ENCODE measurements around the gene USP37. TPM values are rescaled to one million over a fixed set of nuclear protein-coding genes. Genes with fewer than 3 reads are reported as not detected.

USP37 gene, protein sequence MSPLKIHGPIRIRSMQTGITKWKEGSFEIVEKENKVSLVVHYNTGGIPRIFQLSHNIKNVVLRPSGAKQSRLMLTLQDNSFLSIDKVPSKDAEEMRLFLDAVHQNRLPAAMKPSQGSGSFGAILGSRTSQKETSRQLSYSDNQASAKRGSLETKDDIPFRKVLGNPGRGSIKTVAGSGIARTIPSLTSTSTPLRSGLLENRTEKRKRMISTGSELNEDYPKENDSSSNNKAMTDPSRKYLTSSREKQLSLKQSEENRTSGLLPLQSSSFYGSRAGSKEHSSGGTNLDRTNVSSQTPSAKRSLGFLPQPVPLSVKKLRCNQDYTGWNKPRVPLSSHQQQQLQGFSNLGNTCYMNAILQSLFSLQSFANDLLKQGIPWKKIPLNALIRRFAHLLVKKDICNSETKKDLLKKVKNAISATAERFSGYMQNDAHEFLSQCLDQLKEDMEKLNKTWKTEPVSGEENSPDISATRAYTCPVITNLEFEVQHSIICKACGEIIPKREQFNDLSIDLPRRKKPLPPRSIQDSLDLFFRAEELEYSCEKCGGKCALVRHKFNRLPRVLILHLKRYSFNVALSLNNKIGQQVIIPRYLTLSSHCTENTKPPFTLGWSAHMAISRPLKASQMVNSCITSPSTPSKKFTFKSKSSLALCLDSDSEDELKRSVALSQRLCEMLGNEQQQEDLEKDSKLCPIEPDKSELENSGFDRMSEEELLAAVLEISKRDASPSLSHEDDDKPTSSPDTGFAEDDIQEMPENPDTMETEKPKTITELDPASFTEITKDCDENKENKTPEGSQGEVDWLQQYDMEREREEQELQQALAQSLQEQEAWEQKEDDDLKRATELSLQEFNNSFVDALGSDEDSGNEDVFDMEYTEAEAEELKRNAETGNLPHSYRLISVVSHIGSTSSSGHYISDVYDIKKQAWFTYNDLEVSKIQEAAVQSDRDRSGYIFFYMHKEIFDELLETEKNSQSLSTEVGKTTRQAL
- 10 to 100 TPM; 42.5 to 46.8 TPM for total RNA-seq

DNA sequence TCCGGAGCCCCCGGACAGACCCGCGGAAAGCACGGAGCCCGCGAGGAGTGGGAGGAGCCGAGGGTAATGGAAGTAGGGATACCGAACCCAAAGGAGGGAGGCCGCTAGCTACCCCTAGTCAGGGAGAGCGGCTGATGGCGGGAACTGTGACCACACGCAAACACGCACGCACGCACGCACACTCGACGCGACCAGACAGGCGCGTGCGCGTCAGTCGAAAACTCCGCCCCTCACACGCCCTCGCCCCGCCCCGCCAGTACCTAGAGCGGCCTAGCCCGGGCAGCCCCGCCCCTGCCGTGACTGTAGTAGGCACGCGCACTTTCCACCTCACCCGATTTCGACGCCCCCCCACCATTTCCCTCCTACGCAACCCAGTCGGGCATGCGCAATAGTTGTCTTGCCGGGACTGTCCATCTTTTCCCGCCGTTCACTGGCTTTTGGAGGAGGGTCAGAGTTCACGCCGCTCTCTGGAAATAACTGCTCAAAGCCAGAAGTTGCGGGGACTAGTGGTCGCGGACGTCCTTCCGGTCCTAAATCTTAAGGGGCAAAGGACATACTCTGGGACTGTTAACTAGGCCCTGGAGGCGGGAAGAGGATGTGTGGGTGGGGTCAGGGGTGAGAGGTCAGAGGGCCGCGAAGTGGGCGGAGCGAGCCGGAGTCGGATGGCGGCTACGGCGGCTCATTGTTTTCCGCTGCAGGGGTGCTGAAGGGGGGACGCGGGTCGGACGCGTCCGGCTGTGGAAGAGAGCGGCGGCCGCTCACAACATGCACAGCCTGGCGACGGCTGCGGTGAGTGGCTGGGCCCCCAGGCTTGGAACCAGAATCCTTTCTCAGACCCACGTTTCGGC, at the start of gene USP37, which contains the start of gene CNOT9:
Gene USP37, minus strand, starts transcription at position 162 of the 848 bp plus-strand sequence. CDS start 9,698 bp downstream, outside the sequence.
Gene CNOT9, plus strand, starts transcription at position 650 of the 848 bp plus-strand sequence. Its CDS starts 116 bp downstream, at position 766.
- H3K4me1 Mint-ChIP-seq: peaks cover 58% of the 10 kb centered on the region
- CTCF ChIA-PET: interaction anchor here (0.6 to 1.3 kb wide), 3 partner anchors 11 to 725 kb away, joined by 3 to 5 read pairs (median 4); partner anchors contain the start of genes BCS1L and ZNF142
- no peaks in the 10 kb centered on the region for H3K27me3 Mint-ChIP-seq
- no peaks in the 10 kb centered on the region for H3K9me3 Mint-ChIP-seq (ENCODE audit: low read depth)
- peak within 1 kb of the TSS; percentile 96 for H3K4me3 Mint-ChIP-seq
- intact Hi-C loops (cut with DNase I, micrococcal nuclease): loop anchor here (1.0 to 5.0 kb wide), 23 partner anchors 14 to 974 kb away; partner anchors contain the start of genes AAMP (in 2 of the 2), BCS1L (in 2 of the 2), PNKD (in 2 of the 2) and ZNF142 (in 2 of the 2)
- POLR2A ChIA-PET: interaction anchor here (0.5 to 0.6 kb wide), 2 partner anchors 342 to 356 kb away, joined by 4 to 5 read pairs; no protein-coding TSS in a partner anchor
- DNase-seq: peak; percentile 100
- peak; percentile 92 for ATAC-seq
- peak within 1 kb of the TSS; percentile 100 for H3K27ac Mint-ChIP-seq
- H3K36me3 Mint-ChIP-seq (ENCODE audit: low read depth): peaks cover 67% of the 10 kb centered on the region

DNA sequence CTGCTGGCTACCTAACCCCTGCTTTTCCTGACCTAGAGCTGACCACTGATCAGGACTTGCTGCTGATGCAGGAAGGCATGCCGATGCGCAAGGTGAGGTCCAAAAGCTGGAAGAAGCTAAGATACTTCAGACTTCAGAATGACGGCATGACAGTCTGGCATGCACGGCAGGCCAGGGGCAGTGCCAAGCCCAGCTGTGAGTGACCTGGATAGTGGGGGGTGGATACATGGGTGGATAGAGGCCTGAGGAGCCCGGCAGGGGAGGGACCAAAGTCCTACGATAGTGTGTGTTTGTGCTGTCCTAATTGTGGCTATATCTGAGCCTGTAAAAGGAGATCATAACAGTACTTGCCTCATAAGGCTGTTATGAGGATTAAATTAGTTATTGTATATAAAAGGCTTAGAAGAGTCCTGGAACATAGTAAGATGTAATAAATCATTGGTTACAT, 47.7 kb upstream of the USP37 start:
- ChIA-PET CTCF (interaction anchor here (0.9 to 1.3 kb wide), 3 partner anchors 11 to 100 kb away, joined by 3 to 4 read pairs (median 3); no protein-coding TSS in a partner anchor), POLR2A (interaction anchor here (0.6 kb wide), 1 partner anchor 44 kb away, joined by 3 read pairs; the partner anchor contains the start of genes BCS1L and ZNF142)
- intact Hi-C loops (cut with DNase I, micrococcal nuclease): no loop called here

DNA sequence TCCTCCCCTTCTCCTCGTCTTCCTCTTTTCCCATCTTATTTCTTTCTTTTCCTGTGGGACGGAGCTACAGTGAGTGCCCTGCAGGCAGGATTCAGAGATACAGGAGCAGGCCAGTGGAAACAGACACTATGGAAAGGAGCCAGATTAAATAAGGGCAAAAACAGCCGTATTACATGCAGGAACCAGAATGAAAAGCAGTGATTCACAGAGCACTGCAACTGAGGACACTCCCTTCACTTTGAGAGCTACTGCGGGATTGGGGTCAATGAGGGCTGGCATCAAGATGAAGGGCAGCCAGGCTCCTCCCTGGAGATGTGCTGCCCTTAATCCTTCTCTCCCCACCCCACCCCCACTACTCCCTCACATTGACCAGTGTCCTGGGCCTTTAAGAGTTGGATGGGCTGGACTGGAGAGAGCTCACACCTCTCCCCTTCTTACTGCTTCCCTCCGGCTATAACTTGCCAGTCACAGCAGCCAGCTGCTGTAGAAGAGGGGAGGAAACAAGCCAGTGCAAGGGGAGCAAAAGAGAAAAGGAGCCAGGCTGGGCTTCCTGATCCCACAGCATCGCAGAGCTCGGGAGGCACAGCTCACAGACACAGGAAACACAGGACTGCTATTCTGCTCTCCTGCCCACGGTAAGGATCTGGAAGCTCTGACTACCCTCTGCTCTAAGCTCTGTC, 39.4 kb upstream of the USP37 start, which contains the start of gene PLCD4:
Gene PLCD4, plus strand, starts transcription at position 464 of the 680 bp plus-strand sequence. CDS start 7,841 bp downstream, outside the sequence.
- POLR2A ChIA-PET: interaction anchor here (0.6 to 0.7 kb wide), 3 partner anchors 16 to 115 kb away, joined by 3 to 4 read pairs (median 3); no protein-coding TSS in a partner anchor
- no peak for ATAC-seq
- H3K9me3 Mint-ChIP-seq (ENCODE audit: low read depth): no peaks in the 10 kb centered on the region

More for the DNA sequence above, 47.7 kb upstream of the USP37 start:
- H3K4me3 Mint-ChIP-seq: no peak overlapping the region
- DNase-seq: no peak
- no peak overlapping the region for H3K27ac Mint-ChIP-seq
- H3K9me3 Mint-ChIP-seq (ENCODE audit: low read depth): no peaks in the 10 kb centered on the region
- ATAC-seq: no peak
- peaks cover 2% of the 10 kb centered on the region for H3K27me3 Mint-ChIP-seq
- H3K4me1 Mint-ChIP-seq: no peaks in the 10 kb centered on the region
- no peaks in the 10 kb centered on the region for H3K36me3 Mint-ChIP-seq (ENCODE audit: low read depth)

DNA sequence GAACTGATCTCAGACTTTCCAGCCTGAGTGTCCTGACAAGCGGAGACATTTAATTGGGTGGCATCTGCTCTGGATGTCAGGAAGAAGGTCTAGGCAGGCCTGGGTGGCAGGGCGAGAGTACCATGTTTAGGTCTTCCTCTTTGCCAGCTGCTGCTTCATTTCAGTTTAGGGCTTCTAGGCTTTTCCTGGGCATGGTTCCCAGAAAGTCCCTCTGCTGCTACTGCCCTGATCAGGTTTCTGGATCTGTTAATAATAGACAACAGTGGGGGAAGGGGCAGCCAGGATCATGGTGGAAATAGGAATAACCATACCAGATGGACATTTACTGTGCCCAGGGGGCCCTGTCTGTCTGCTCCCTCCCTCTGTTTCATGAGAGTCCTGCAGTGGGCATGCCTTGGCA, 37.3 kb upstream of the USP37 start:
- Mint-ChIP-seq H3K9me3 (ENCODE audit: low read depth) (no peaks in the 10 kb centered on the region), H3K36me3 (ENCODE audit: low read depth) (no peaks in the 10 kb centered on the region), H3K4me1 (no peaks in the 10 kb centered on the region), H3K27ac (no peak overlapping the region), H3K4me3 (no peak overlapping the region), H3K27me3 (peaks cover 10% of the 10 kb centered on the region)
- ATAC-seq: no peak
- ChIA-PET POLR2A (no interaction called here), CTCF (no interaction called here)
- intact Hi-C loops (cut with DNase I, micrococcal nuclease): no loop called here
- DNase-seq: no peak

More for the DNA sequence above, 39.4 kb upstream of the USP37 start, which contains the start of gene PLCD4:
- H3K4me1 Mint-ChIP-seq: no peaks in the 10 kb centered on the region
- DNase-seq: no peak
- peaks cover 12% of the 10 kb centered on the region for H3K27me3 Mint-ChIP-seq
- no peak within 1 kb of the TSS for H3K27ac Mint-ChIP-seq
- H3K4me3 Mint-ChIP-seq: no peak within 1 kb of the TSS
- no peaks in the 10 kb centered on the region for H3K36me3 Mint-ChIP-seq (ENCODE audit: low read depth)
- intact Hi-C loops (cut with DNase I, micrococcal nuclease): no loop called here
- CTCF ChIA-PET: interaction anchor here (0.7 to 1.5 kb wide), 5 partner anchors 20 to 350 kb away, joined by 3 to 6 read pairs (median 3); partner anchors contain the start of genes BCS1L and ZNF142

DNA sequence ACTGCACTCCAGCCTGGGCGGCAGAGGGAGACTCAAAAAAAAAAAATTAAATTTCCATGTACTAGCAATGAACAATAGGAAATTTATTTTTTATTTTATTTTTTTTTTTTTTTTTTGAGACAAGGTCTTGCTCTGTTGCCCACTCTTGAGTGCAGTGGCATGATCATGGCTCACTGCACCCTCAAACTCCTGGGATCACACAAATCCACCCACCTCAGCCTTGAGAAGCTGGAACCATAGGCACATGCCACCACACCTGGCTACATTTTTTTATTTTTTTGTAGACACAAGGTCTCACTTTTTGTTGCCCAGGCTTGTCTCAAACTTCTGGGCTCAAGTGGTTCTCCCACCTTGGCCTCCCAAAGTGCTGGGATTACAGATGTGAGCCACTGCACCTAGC, 17.4 kb upstream of the USP37 start:
- Mint-ChIP-seq H3K9me3 (ENCODE audit: low read depth) (no peaks in the 10 kb centered on the region), H3K27ac (no peak overlapping the region), H3K27me3 (no peaks in the 10 kb centered on the region), H3K4me3 (no peak overlapping the region), H3K4me1 (peaks cover 23% of the 10 kb centered on the region), H3K36me3 (ENCODE audit: low read depth) (peaks cover 54% of the 10 kb centered on the region)
- POLR2A ChIA-PET: no interaction called here
- no peak for ATAC-seq
- CTCF ChIA-PET: no interaction called here
- intact Hi-C loops (cut with DNase I, micrococcal nuclease): no loop called here
- no peak for DNase-seq

DNA sequence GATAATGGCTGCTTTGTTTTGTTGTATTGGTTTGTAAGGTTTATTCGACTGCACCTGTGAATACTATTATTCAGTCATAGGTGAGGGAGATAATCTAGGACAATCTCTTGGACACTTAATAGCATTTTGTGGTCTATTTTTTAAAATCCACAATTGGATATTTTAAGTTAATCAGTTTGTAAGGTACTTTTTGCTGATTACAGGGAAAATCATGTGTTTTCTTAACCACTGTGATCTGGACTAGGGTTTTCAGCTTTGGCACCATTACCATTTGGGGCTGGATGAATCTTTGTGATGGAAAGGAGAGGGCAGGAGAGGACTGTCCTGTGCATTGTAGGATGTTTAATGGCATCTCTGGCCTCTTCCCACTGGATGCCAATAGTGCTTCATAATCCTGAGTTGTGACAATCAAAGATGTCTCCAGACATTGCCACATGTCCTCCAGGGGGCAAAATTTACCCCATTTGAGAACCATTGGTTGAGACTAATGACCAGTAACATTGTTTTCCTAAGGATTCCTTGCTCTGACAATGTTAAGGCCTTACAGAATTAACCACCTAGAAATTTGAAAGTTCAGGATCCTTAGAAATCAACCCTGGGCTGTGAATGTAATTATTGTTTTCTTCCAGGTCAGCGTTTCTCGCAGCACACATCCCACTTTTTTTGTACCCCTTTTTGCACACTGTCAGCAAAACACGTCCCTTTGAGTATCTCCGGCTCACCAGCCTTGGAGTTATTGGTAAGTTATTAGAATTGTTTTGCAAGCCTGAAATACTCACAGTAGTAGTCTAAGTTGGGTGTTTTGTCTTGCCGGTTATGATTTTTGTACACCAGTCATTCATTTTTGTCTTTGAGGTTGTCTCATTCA, 16.1 kb upstream of the USP37 start:
- Mint-ChIP-seq H3K27ac (no peak overlapping the region), H3K4me1 (peaks cover 27% of the 10 kb centered on the region), H3K4me3 (no peak overlapping the region), H3K27me3 (no peaks in the 10 kb centered on the region), H3K9me3 (ENCODE audit: low read depth) (no peaks in the 10 kb centered on the region), H3K36me3 (ENCODE audit: low read depth) (peaks cover 50% of the 10 kb centered on the region)
- intact Hi-C loops (cut with DNase I, micrococcal nuclease): loop anchor here in 1 of 2 experiments (2.0 kb wide), 1 partner anchor 15 kb away; the partner anchor contains the start of genes CNOT9 and USP37
- ATAC-seq (no peak), DNase-seq (no peak)
- POLR2A ChIA-PET: no interaction called here
- CTCF ChIA-PET: no interaction called here

DNA sequence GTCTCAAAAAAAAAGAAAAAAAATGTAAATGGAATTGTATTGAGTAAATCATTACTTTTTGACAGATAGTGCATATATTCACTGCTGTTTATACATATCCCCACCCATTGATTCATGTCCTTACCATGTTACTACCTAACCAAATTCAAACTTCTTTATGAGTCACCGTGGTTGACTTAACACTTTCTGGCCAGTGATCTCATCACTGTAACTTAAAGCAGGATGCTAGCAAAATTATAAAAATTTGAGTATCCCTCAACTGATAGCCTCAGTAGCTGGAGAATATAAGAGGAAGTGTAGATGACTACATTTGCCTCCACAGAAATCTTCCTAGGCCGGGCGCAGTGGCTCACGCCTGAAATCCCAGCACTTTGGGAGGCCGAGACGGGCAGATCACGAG, 13.9 kb upstream of the USP37 start:
- H3K4me3 Mint-ChIP-seq: no peak overlapping the region
- no peaks in the 10 kb centered on the region for H3K27me3 Mint-ChIP-seq
- DNase-seq (peak; percentile 11), ATAC-seq (peak; percentile 100)
- peaks cover 46% of the 10 kb centered on the region for H3K4me1 Mint-ChIP-seq
- H3K27ac Mint-ChIP-seq: peak overlapping the region; percentile 60
- ChIA-PET POLR2A (no interaction called here), CTCF (interaction anchor here (0.6 kb wide), 1 partner anchor 737 kb away, joined by 3 read pairs; no protein-coding TSS in a partner anchor)
- peaks cover 48% of the 10 kb centered on the region for H3K36me3 Mint-ChIP-seq (ENCODE audit: low read depth)
- intact Hi-C loops (cut with DNase I, micrococcal nuclease): loop anchor here (1.0 to 2.0 kb wide), 2 partner anchors 13 to 14 kb away; partner anchors contain the start of genes CNOT9 (in 2 of the 2) and USP37 (in 2 of the 2)
- H3K9me3 Mint-ChIP-seq (ENCODE audit: low read depth): no peaks in the 10 kb centered on the region

DNA sequence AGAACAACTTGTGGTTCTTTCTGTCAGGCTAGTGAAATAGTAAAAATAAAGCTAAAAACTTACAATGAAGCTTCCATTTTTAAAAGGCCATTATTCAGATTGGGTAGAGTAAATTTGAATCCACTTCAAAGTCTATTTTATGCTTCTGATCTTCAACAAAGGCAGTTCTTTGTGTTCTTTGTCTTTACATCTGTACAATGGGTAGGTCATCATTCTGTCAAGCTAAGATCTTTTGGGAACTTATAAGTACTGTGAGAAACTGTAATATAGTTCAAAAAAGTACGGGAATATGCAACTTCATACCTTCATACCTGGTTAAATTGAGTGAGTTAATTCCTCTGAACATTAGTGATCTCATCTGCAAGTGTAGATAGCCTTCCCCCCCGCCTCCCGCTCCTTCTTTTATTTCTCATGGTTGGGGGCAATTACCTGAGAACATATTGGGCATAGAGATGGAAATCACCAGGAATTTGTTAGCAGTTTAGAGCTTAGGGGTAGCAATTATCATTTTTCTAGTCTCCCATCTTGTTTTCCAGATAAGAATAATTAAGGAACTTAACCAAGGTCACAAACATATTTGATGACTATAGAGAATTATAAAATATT, 10.2 kb upstream of the USP37 start:
- H3K4me1 Mint-ChIP-seq: peaks cover 56% of the 10 kb centered on the region
- H3K9me3 Mint-ChIP-seq (ENCODE audit: low read depth): no peaks in the 10 kb centered on the region
- no peak for DNase-seq
- no peak overlapping the region for H3K4me3 Mint-ChIP-seq
- CTCF ChIA-PET: interaction anchor here (0.9 to 1.4 kb wide), 3 partner anchors 12 to 109 kb away, joined by 3 read pairs; partner anchors contain the start of genes BCS1L and ZNF142
- no peak overlapping the region for H3K27ac Mint-ChIP-seq
- intact Hi-C loops (cut with DNase I, micrococcal nuclease): no loop called here
- H3K27me3 Mint-ChIP-seq: no peaks in the 10 kb centered on the region
- POLR2A ChIA-PET: no interaction called here
- H3K36me3 Mint-ChIP-seq (ENCODE audit: low read depth): peaks cover 38% of the 10 kb centered on the region
- ATAC-seq: no peak
